ENCODE data around the gene TMEM147.

DNA sequence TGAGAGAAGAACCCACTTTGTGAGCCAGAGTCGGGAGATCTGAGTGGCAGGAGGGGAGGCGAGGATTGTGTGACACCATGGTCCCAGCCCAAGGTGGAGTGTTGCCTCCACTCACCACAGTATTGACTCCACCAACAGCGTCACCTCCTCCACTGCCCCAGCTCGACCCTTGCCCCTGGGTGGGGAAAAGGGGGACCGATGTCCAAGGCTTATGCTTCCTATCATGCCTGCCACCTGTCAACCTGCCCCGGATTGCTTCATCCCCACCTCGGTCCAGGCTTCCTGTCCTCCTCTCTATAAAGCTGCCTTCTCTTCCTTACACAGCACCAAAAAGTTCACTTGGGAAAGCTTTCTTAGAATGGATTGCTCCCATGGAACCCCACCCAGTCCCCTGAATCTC, 39.4 kb upstream of the TMEM147 start:
- no peak for TF ChIP-seq CTCF (tag by site-specific recombination; IDR thresholded peaks at IDR 0.05)
- no peak for TF ChIP-seq ZNF169 (tag by site-specific recombination; IDR thresholded peaks at IDR 0.05)
- no peak for TF ChIP-seq ZBTB7A (tag by site-specific recombination; IDR thresholded peaks at IDR 0.05; ENCODE audit: low read depth)
- no peak for TF ChIP-seq SETDB1 (IDR thresholded peaks at IDR 0.05; ENCODE audit: insufficient read length, low read length)
- no peak for TF ChIP-seq MYNN (tag by site-specific recombination; IDR thresholded peaks at IDR 0.05; ENCODE audit: borderline replicate concordance)

All from HEK293 (cell line).